Measurements from ENCODE around the gene SLC49A3. TPM values are rescaled to one million over a fixed set of nuclear protein-coding genes. Genes with fewer than 3 reads are reported as not detected.

Gene SLC49A3
- total and polyA plus RNA-seq, 2 of the 8 experiments (the other 6 are each of a cell fraction or from before 2014, with no cell fraction given): 5.0 to 8.8 TPM

GRCh38 chr4:655464-656151, 33.3 kb downstream of the SLC49A3 start (continued):
- no peak for TF ChIP-seq BACH1 (IDR thresholded peaks at IDR 0.05; ENCODE audit: low read length)
- no peak for TF ChIP-seq ASH2L (IDR thresholded peaks at IDR 0.05; ENCODE audit: low read length)
- TF ChIP-seq RBBP5 (IDR thresholded peaks at IDR 0.05; ENCODE audit: borderline replicate concordance, low read depth, low read length): no peak
- TF ChIP-seq HDAC2 (IDR thresholded peaks at IDR 0.05; ENCODE audit: borderline replicate concordance in 1 of 2, low read depth in 2 of 2, low read length in 2 of 2): no peak

Data from H1 (cell line).